ENCODE data around the gene IMMP2L.

GRCh38 chr7:110772615-110773014, 789.7 kb downstream of the IMMP2L start:
- no peak for TF ChIP-seq CTCF (IDR thresholded peaks at IDR 0.05)
- no peak for TF ChIP-seq POLR2A (IDR thresholded peaks at IDR 0.05)
- no peak for TF ChIP-seq POLR2AphosphoS5 (IDR thresholded peaks at IDR 0.05)
- no peak for TF ChIP-seq EP300 (IDR thresholded peaks at IDR 0.05)
